ENCODE results near the gene TMEM30B.

The TMEM30B gene

GRCh38 chr14:61270714-61271113, 10.4 kb downstream of the TMEM30B start:
- Histone ChIP-seq H3K9me3 (ENCODE audit: control insufficient read depth in 1 of 2, low read length in 2 of 2) (no peaks in the 10 kb centered on the region), H3K36me3 (ENCODE audit: control insufficient read depth in 1 of 2, insufficient read depth in 2 of 2, low read length in 2 of 2) (no peaks in the 10 kb centered on the region), H3K9ac (ENCODE audit: low read depth in 1 of 2, low read length in 2 of 2) (no peak overlapping the region), H3K27me3 (ENCODE audit: control insufficient read depth in 1 of 2, insufficient read depth in 2 of 2, low read length in 2 of 2) (peaks cover 4 to 15% of the 10 kb centered on the region in 2 donors), H3K4me3 (ENCODE audit: low read depth in 1 of 2, low read length in 2 of 2) (no peak overlapping the region), H3K27ac (ENCODE audit: low read depth, low read length) (no peak overlapping the region), H3K4me1 (ENCODE audit: control insufficient read depth in 1 of 2, insufficient read depth in 2 of 2, low read length in 2 of 2) (peaks cover 12 to 17% of the 10 kb centered on the region in 2 donors)

- no peaks in the 10 kb centered on the region for H3K9me3 ChIP-seq (ENCODE audit: control insufficient read depth in 1 of 2, low read length in 2 of 2)
- peak overlapping the region; percentile 67 to 68 for H3K4me3 ChIP-seq (ENCODE audit: low read depth in 1 of 2, low read length in 2 of 2)
- H3K4me1 ChIP-seq (ENCODE audit: control insufficient read depth in 1 of 2, insufficient read depth in 2 of 2, low read length in 2 of 2) = peaks cover 8 to 12% of the 10 kb centered on the region in 2 donors
- no peaks in the 10 kb centered on the region for H3K36me3 ChIP-seq (ENCODE audit: control insufficient read depth in 1 of 2, insufficient read depth in 2 of 2, low read length in 2 of 2)
- H3K9ac ChIP-seq (ENCODE audit: low read depth in 1 of 2, low read length in 2 of 2) = peak overlapping the region; percentile 54 to 55
- no peak overlapping the region for H3K27ac ChIP-seq (ENCODE audit: low read depth, low read length)
- peaks cover 6 to 15% of the 10 kb centered on the region in 2 donors for H3K27me3 ChIP-seq (ENCODE audit: control insufficient read depth in 1 of 2, insufficient read depth in 2 of 2, low read length in 2 of 2)
Measured at GRCh38 chr14:61269321-61270083, 11.6 kb downstream of the TMEM30B start.

- H3K27me3 ChIP-seq (ENCODE audit: control insufficient read depth in 1 of 2, insufficient read depth in 2 of 2, low read length in 2 of 2) = peaks cover 7 to 15% of the 10 kb centered on the region in 2 donors
- H3K36me3 ChIP-seq (ENCODE audit: control insufficient read depth in 1 of 2, insufficient read depth in 2 of 2, low read length in 2 of 2) = no peaks in the 10 kb centered on the region
- H3K4me3 ChIP-seq (ENCODE audit: low read depth in 1 of 2, low read length in 2 of 2) = no peak overlapping the region
- H3K9me3 ChIP-seq (ENCODE audit: control insufficient read depth in 1 of 2, low read length in 2 of 2) = no peaks in the 10 kb centered on the region
- no peak overlapping the region for H3K9ac ChIP-seq (ENCODE audit: low read depth in 1 of 2, low read length in 2 of 2)
- H3K4me1 ChIP-seq (ENCODE audit: control insufficient read depth in 1 of 2, insufficient read depth in 2 of 2, low read length in 2 of 2) = peaks cover 5 to 10% of the 10 kb centered on the region in 2 donors
- no peak overlapping the region for H3K27ac ChIP-seq (ENCODE audit: low read depth, low read length)
Measured at GRCh38 chr14:61268812-61269211, 12.3 kb downstream of the TMEM30B start.

GRCh38 chr14:61266891-61267740, 14.0 kb downstream of the TMEM30B start:
- H3K36me3 ChIP-seq (ENCODE audit: control insufficient read depth in 1 of 2, insufficient read depth in 2 of 2, low read length in 2 of 2) = no peaks in the 10 kb centered on the region
- no peak overlapping the region for H3K27ac ChIP-seq (ENCODE audit: low read depth, low read length)

GRCh38 chr14:61266436-61266835, 14.7 kb downstream of the TMEM30B start:
- Histone ChIP-seq H3K27me3 (ENCODE audit: control insufficient read depth in 1 of 2, insufficient read depth in 2 of 2, low read length in 2 of 2) (peaks cover 7 to 15% of the 10 kb centered on the region in 2 donors), H3K4me3 (ENCODE audit: low read depth in 1 of 2, low read length in 2 of 2) (no peak overlapping the region), H3K9ac (ENCODE audit: low read depth in 1 of 2, low read length in 2 of 2) (no peak overlapping the region), H3K36me3 (ENCODE audit: control insufficient read depth in 1 of 2, insufficient read depth in 2 of 2, low read length in 2 of 2) (no peaks in the 10 kb centered on the region), H3K27ac (ENCODE audit: low read depth, low read length) (no peak overlapping the region), H3K4me1 (ENCODE audit: control insufficient read depth in 1 of 2, insufficient read depth in 2 of 2, low read length in 2 of 2) (no peaks in the 10 kb centered on the region), H3K9me3 (ENCODE audit: control insufficient read depth in 1 of 2, low read length in 2 of 2) (no peaks in the 10 kb centered on the region)

More at GRCh38 chr14:61266891-61267740, 14.0 kb downstream of the TMEM30B start:
- H3K4me3 ChIP-seq (ENCODE audit: low read depth in 1 of 2, low read length in 2 of 2) = no peak overlapping the region
- H3K27me3 ChIP-seq (ENCODE audit: control insufficient read depth in 1 of 2, insufficient read depth in 2 of 2, low read length in 2 of 2) = peaks cover 7 to 15% of the 10 kb centered on the region in 2 donors
- no peaks in the 10 kb centered on the region for H3K9me3 ChIP-seq (ENCODE audit: control insufficient read depth in 1 of 2, low read length in 2 of 2)
- no peaks in the 10 kb centered on the region for H3K4me1 ChIP-seq (ENCODE audit: control insufficient read depth in 1 of 2, insufficient read depth in 2 of 2, low read length in 2 of 2)
- no peak overlapping the region for H3K9ac ChIP-seq (ENCODE audit: low read depth in 1 of 2, low read length in 2 of 2)

GRCh38 chr14:61264651-61265050, 16.5 kb downstream of the TMEM30B start:
- Histone ChIP-seq H3K36me3 (ENCODE audit: control insufficient read depth in 1 of 2, insufficient read depth in 2 of 2, low read length in 2 of 2) (no peaks in the 10 kb centered on the region), H3K27me3 (ENCODE audit: control insufficient read depth in 1 of 2, insufficient read depth in 2 of 2, low read length in 2 of 2) (peaks cover 7 to 13% of the 10 kb centered on the region in 2 donors)

GRCh38 chr14:61264010-61264571, 17.0 kb downstream of the TMEM30B start:
- Histone ChIP-seq H3K9ac (ENCODE audit: low read depth in 1 of 2, low read length in 2 of 2) (no peak overlapping the region), H3K36me3 (ENCODE audit: control insufficient read depth in 1 of 2, insufficient read depth in 2 of 2, low read length in 2 of 2) (no peaks in the 10 kb centered on the region), H3K27me3 (ENCODE audit: control insufficient read depth in 1 of 2, insufficient read depth in 2 of 2, low read length in 2 of 2) (peaks cover 7 to 9% of the 10 kb centered on the region in 2 donors)

More at GRCh38 chr14:61264651-61265050, 16.5 kb downstream of the TMEM30B start:
- Histone ChIP-seq H3K27ac (ENCODE audit: low read depth, low read length) (no peak overlapping the region), H3K4me3 (ENCODE audit: low read depth in 1 of 2, low read length in 2 of 2) (no peak overlapping the region), H3K4me1 (ENCODE audit: control insufficient read depth in 1 of 2, insufficient read depth in 2 of 2, low read length in 2 of 2) (no peaks in the 10 kb centered on the region), H3K9me3 (ENCODE audit: control insufficient read depth in 1 of 2, low read length in 2 of 2) (no peaks in the 10 kb centered on the region), H3K9ac (ENCODE audit: low read depth in 1 of 2, low read length in 2 of 2) (no peak overlapping the region)

GRCh38 chr14:61262082-61262481, 19.1 kb downstream of the TMEM30B start:
- no peaks in the 10 kb centered on the region for H3K36me3 ChIP-seq (ENCODE audit: control insufficient read depth in 1 of 2, insufficient read depth in 2 of 2, low read length in 2 of 2)
- H3K9ac ChIP-seq (ENCODE audit: low read depth in 1 of 2, low read length in 2 of 2) = no peak overlapping the region
- H3K4me3 ChIP-seq (ENCODE audit: low read depth in 1 of 2, low read length in 2 of 2) = no peak overlapping the region
- H3K27ac ChIP-seq (ENCODE audit: low read depth, low read length) = no peak overlapping the region
- no peaks in the 10 kb centered on the region for H3K9me3 ChIP-seq (ENCODE audit: control insufficient read depth in 1 of 2, low read length in 2 of 2)
- no peaks in the 10 kb centered on the region for H3K4me1 ChIP-seq (ENCODE audit: control insufficient read depth in 1 of 2, insufficient read depth in 2 of 2, low read length in 2 of 2)
- peaks cover 3 to 4% of the 10 kb centered on the region in 2 donors for H3K27me3 ChIP-seq (ENCODE audit: control insufficient read depth in 1 of 2, insufficient read depth in 2 of 2, low read length in 2 of 2)

More at GRCh38 chr14:61264010-61264571, 17.0 kb downstream of the TMEM30B start:
- no peak overlapping the region for H3K4me3 ChIP-seq (ENCODE audit: low read depth in 1 of 2, low read length in 2 of 2)
- no peaks in the 10 kb centered on the region for H3K9me3 ChIP-seq (ENCODE audit: control insufficient read depth in 1 of 2, low read length in 2 of 2)
- no peak overlapping the region for H3K27ac ChIP-seq (ENCODE audit: low read depth, low read length)
- H3K4me1 ChIP-seq (ENCODE audit: control insufficient read depth in 1 of 2, insufficient read depth in 2 of 2, low read length in 2 of 2) = no peaks in the 10 kb centered on the region

GRCh38 chr14:61260939-61261776, 20.0 kb downstream of the TMEM30B start:
- Histone ChIP-seq H3K27ac (ENCODE audit: low read depth, low read length) (no peak overlapping the region), H3K4me3 (ENCODE audit: low read depth in 1 of 2, low read length in 2 of 2) (no peak overlapping the region), H3K36me3 (ENCODE audit: control insufficient read depth in 1 of 2, insufficient read depth in 2 of 2, low read length in 2 of 2) (no peaks in the 10 kb centered on the region), H3K27me3 (ENCODE audit: control insufficient read depth in 1 of 2, insufficient read depth in 2 of 2, low read length in 2 of 2) (peaks cover 0 to 3% of the 10 kb centered on the region in 2 donors), H3K4me1 (ENCODE audit: control insufficient read depth in 1 of 2, insufficient read depth in 2 of 2, low read length in 2 of 2) (no peaks in the 10 kb centered on the region), H3K9me3 (ENCODE audit: control insufficient read depth in 1 of 2, low read length in 2 of 2) (no peaks in the 10 kb centered on the region), H3K9ac (ENCODE audit: low read depth in 1 of 2, low read length in 2 of 2) (no peak overlapping the region)

Measured in duodenal mucosa (tissue), 2 donors.